G401 (cell line): ENCODE measurements around the gene OS9. TPM values are rescaled to one million over a fixed set of nuclear protein-coding genes. Genes with fewer than 3 reads are reported as not detected.
A peak's percentile ranks its signal among the peaks of the same experiment; 100 is the strongest.
"Not testable (repeated sequence)": the region's sequence is repeated elsewhere in the genome, so short reads cannot be mapped to it uniquely, and the experiment has no call there.

Source experiments
- DNase-seq: peaks from one replicate; pipeline ENCODE4 v3.0.0-alpha.2; 2015; ENCODE audit warnings: low spot score
- in situ Hi-C: cut with HindIII; loops from 2 replicates; pipeline ENCODE4 v1.10.0; 2016; ENCODE audit warnings: low sequenced_read_pairs, mixed read lengths
- total RNA-seq: library from RNA; depleted of rRNA; stranded (reverse); fragments of >200 nt; shearing (Covaris generic); gene quantifications from 2 replicates; pipeline ENCODE4 v1.2.3, GENCODE V29; 2014; rRNA removed

The OS9 gene
- 106 and 134 TPM in 2 replicates for total RNA-seq

- peak; percentile 100 for DNase-seq
- in situ Hi-C loops = no loop called here
Observed at GRCh38 chr12:57693659-57694458, at the start of gene OS9. OS9 (plus strand) TSS chr12:57694132; CDS start chr12:57694162, 30 bp downstream.

GRCh38 chr12:57645990-57646658 lies 47.8 kb upstream of the OS9 start:
- DNase-seq, in situ Hi-C loops: not testable (repeated sequence)

GRCh38 chr12:57646659-57647049 lies 47.3 kb upstream of the OS9 start:
- DNase-seq, in situ Hi-C loops: not testable (repeated sequence)

GRCh38 chr12:57654042-57654441 lies 39.9 kb upstream of the OS9 start:
- no peak for DNase-seq
- in situ Hi-C loops = no loop called here

- DNase-seq = no peak
- in situ Hi-C loops = no loop called here
Observed at GRCh38 chr12:57655541-57656240, 38.2 kb upstream of the OS9 start.

GRCh38 chr12:57656408-57656807 lies 37.5 kb upstream of the OS9 start:
- DNase-seq, in situ Hi-C loops: not testable (repeated sequence)

GRCh38 chr12:57657744-57658143 lies 36.2 kb upstream of the OS9 start:
- DNase-seq = peak; percentile 8
- in situ Hi-C loops = no loop called here

GRCh38 chr12:57658890-57659289 lies 35.0 kb upstream of the OS9 start:
- in situ Hi-C loops = no loop called here
- no peak for DNase-seq

- in situ Hi-C loops = no loop called here
- no peak for DNase-seq
Observed at GRCh38 chr12:57661376-57661775, 32.6 kb upstream of the OS9 start.

- DNase-seq, in situ Hi-C loops: not testable (repeated sequence)
Observed at GRCh38 chr12:57665066-57665820, 28.7 kb upstream of the OS9 start.

- in situ Hi-C loops = no loop called here
- DNase-seq = no peak
Observed at GRCh38 chr12:57666897-57667296, 27.0 kb upstream of the OS9 start.

GRCh38 chr12:57669691-57670090 lies 24.2 kb upstream of the OS9 start:
- DNase-seq, in situ Hi-C loops: not testable (repeated sequence)

- in situ Hi-C loops = not testable (repeated sequence)
Observed at GRCh38 chr12:57671811-57672210, 22.1 kb upstream of the OS9 start.

GRCh38 chr12:57672801-57673200 lies 21.1 kb upstream of the OS9 start:
- no peak for DNase-seq
- in situ Hi-C loops = no loop called here

More at GRCh38 chr12:57671811-57672210, 22.1 kb upstream of the OS9 start:
- DNase-seq = not testable (repeated sequence)

GRCh38 chr12:57674691-57675090 lies 19.2 kb upstream of the OS9 start:
- in situ Hi-C loops = no loop called here
- DNase-seq = no peak

- DNase-seq, in situ Hi-C loops: not testable (repeated sequence)
Observed at GRCh38 chr12:57677947-57678346, 16.0 kb upstream of the OS9 start.

GRCh38 chr12:57679697-57680096 lies 14.2 kb upstream of the OS9 start:
- in situ Hi-C loops = no loop called here
- DNase-seq = no peak

- in situ Hi-C loops = no loop called here
- no peak for DNase-seq
Observed at GRCh38 chr12:57687862-57688261, 6.1 kb upstream of the OS9 start.

GRCh38 chr12:57688931-57689330 lies 5.0 kb upstream of the OS9 start:
- in situ Hi-C loops = no loop called here
- no peak for DNase-seq
